Chondrocyte (in vitro differentiated cells): ENCODE results near the gene FAR2. TPM values are rescaled to one million over a fixed set of nuclear protein-coding genes. Genes with fewer than 3 reads are reported as not detected.
A peak's percentile ranks its signal among the peaks of the same experiment; 100 is the strongest.
"Not testable (repeated sequence)": the region's sequence is repeated elsewhere in the genome, so short reads cannot be mapped to it uniquely, and the experiment has no call there.

Source experiments
- DNase-seq: peaks from one replicate; pipeline ENCODE4 v3.0.0; 2021; ENCODE audit warnings: mixed read lengths, low spot score
- H3K27ac Mint-ChIP-seq: one replicate; pipeline ENCODE4 v1.8.0; 2021; ENCODE audit warnings: mild to moderate bottlenecking, moderate library complexity, mixed read lengths; ENCODE audit not compliant: unreplicated experiment
- H3K27me3 Mint-ChIP-seq: 2 replicates; pipeline ENCODE4 v1.8.0; 2021; ENCODE audit warnings: low read depth, mixed read lengths
- H3K36me3 Mint-ChIP-seq: 2 replicates; pipeline ENCODE4 v1.8.0; 2021; ENCODE audit warnings: low read depth, mixed read lengths
- H3K4me1 Mint-ChIP-seq: 2 replicates; pipeline ENCODE4 v1.8.0; 2021; ENCODE audit warnings: low read depth, mild to moderate bottlenecking, mixed read lengths
- H3K4me3 Mint-ChIP-seq: one replicate; pipeline ENCODE4 v1.8.0; 2021; ENCODE audit warnings: mild to moderate bottlenecking, moderate library complexity, mixed read lengths; ENCODE audit not compliant: unreplicated experiment
- H3K9me3 Mint-ChIP-seq: 2 replicates; pipeline ENCODE4 v1.8.0; 2021; ENCODE audit warnings: low read depth, mixed read lengths
- CTCF ChIP-seq: fragments of 200-600 bp; sonication (generic); IDR thresholded peaks from 2 replicates; pipeline ENCODE4 v1.5.0; 2021; ENCODE audit warnings: antibody characterized with exemption, mild to moderate bottlenecking, moderate library complexity
- total RNA-seq: library from RNA; stranded (reverse); gene quantifications from 3 replicates; pipeline ENCODE4 v1.2.1, GENCODE V29; 2021

Gene FAR2
- total RNA-seq, 1 donor from 2014 or later, result 19.6 TPM

- DNase-seq, result peak; percentile 93
- Mint-ChIP-seq H3K36me3 (peaks cover 5% of the 10 kb centered on the region), H3K27me3 (no peaks in the 10 kb centered on the region), H3K27ac (no peak overlapping the region), H3K9me3 (peaks cover 5% of the 10 kb centered on the region), H3K4me1 (peaks cover 2% of the 10 kb centered on the region), H3K4me3 (no peak overlapping the region)
- no peak for TF ChIP-seq CTCF
Measured at GRCh38 chr12:29171421-29172258, 22.6 kb downstream of the FAR2 start.

GRCh38 chr12:29176941-29177340 is 27.9 kb downstream of the FAR2 start:
- Mint-ChIP-seq H3K4me1 (peaks cover 7% of the 10 kb centered on the region), H3K27ac (no peak overlapping the region), H3K27me3 (no peaks in the 10 kb centered on the region), H3K4me3 (no peak overlapping the region), H3K9me3 (peaks cover 5% of the 10 kb centered on the region), H3K36me3 (no peaks in the 10 kb centered on the region)
- no peak for TF ChIP-seq CTCF
- no peak for DNase-seq

- not testable (repeated sequence) for H3K9me3 Mint-ChIP-seq, H3K4me3 Mint-ChIP-seq, H3K27me3 Mint-ChIP-seq, H3K36me3 Mint-ChIP-seq, H3K27ac Mint-ChIP-seq, DNase-seq, H3K4me1 Mint-ChIP-seq
Measured at GRCh38 chr12:29182247-29182646, 33.2 kb downstream of the FAR2 start.

- H3K27me3 Mint-ChIP-seq, result no peaks in the 10 kb centered on the region
- no peak for TF ChIP-seq CTCF
Measured at GRCh38 chr12:29187756-29188155, 38.7 kb downstream of the FAR2 start.

GRCh38 chr12:29191267-29191850 is 42.3 kb downstream of the FAR2 start:
- no peak for TF ChIP-seq CTCF
- DNase-seq, result no peak
- Mint-ChIP-seq H3K4me1 (no peaks in the 10 kb centered on the region), H3K27me3 (no peaks in the 10 kb centered on the region), H3K36me3 (no peaks in the 10 kb centered on the region), H3K4me3 (no peak overlapping the region), H3K9me3 (no peaks in the 10 kb centered on the region), H3K27ac (no peak overlapping the region)

More at GRCh38 chr12:29187756-29188155, 38.7 kb downstream of the FAR2 start:
- no peak for DNase-seq
- no peaks in the 10 kb centered on the region for H3K36me3 Mint-ChIP-seq
- H3K4me3 Mint-ChIP-seq, result no peak overlapping the region
- H3K9me3 Mint-ChIP-seq, result no peaks in the 10 kb centered on the region
- no peaks in the 10 kb centered on the region for H3K4me1 Mint-ChIP-seq
- no peak overlapping the region for H3K27ac Mint-ChIP-seq
